OCI-LY1 (cell line): ENCODE measurements around the gene RBM20.

Experiments
- EZH2 ChIP-seq: fragments of 200-600 bp; sonication (generic), shearing (Covaris generic); IDR thresholded peaks from 2 replicates; pipeline ENCODE4 v1.8.0; 2017; ENCODE audit warnings: borderline replicate concordance, mixed run types, mild to moderate bottlenecking, antibody characterized with exemption, low read length, moderate library complexity, mixed read lengths
- TF ChIP-seq, protein P1 (sequence below): fragments of 200-600 bp; sonication (generic), shearing (Covaris generic); IDR thresholded peaks from 2 replicates; pipeline ENCODE4 v1.5.1; 2017; ENCODE audit warnings: mild to moderate bottlenecking, antibody characterized with exemption, low read length, moderate library complexity, mixed read lengths

GRCh38 chr10:110711382-110711781 lies 67.2 kb downstream of the RBM20 start:
- TF ChIP-seq, protein P1, sequence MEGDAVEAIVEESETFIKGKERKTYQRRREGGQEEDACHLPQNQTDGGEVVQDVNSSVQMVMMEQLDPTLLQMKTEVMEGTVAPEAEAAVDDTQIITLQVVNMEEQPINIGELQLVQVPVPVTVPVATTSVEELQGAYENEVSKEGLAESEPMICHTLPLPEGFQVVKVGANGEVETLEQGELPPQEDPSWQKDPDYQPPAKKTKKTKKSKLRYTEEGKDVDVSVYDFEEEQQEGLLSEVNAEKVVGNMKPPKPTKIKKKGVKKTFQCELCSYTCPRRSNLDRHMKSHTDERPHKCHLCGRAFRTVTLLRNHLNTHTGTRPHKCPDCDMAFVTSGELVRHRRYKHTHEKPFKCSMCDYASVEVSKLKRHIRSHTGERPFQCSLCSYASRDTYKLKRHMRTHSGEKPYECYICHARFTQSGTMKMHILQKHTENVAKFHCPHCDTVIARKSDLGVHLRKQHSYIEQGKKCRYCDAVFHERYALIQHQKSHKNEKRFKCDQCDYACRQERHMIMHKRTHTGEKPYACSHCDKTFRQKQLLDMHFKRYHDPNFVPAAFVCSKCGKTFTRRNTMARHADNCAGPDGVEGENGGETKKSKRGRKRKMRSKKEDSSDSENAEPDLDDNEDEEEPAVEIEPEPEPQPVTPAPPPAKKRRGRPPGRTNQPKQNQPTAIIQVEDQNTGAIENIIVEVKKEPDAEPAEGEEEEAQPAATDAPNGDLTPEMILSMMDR: no peak
- no peak for TF ChIP-seq EZH2
